OCI-LY1 (cell line): Measurements from ENCODE around the gene ZNF385C.

Experiments used
- H2AFZ ChIP-seq: fragments of 200-600 bp; sonication (generic), shearing (Covaris generic); 2 replicates; pipeline ENCODE4 v1.6.0; 2014; ENCODE audit warnings: antibody characterized with exemption, mild to moderate bottlenecking, low read length
- H3F3A ChIP-seq: fragments of 200-600 bp; sonication (generic), shearing (Covaris generic); 2 replicates; pipeline ENCODE4 v1.6.0; 2014; ENCODE audit warnings: mild to moderate bottlenecking, antibody characterized with exemption, low read length, moderate library complexity; ENCODE audit not compliant: insufficient read depth
- H3K27ac ChIP-seq: fragments of 200-600 bp; sonication (generic); 2 replicates; pipeline ENCODE4 v1.5.1; 2014; ENCODE audit warnings: low read length, mixed run types, mild to moderate bottlenecking, low read depth; ENCODE audit not compliant: poor library complexity, severe bottlenecking
- H3K27me3 ChIP-seq: fragments of 200-600 bp; sonication (generic); 2 replicates; pipeline ENCODE4 v1.6.0; 2014; ENCODE audit warnings: antibody characterized with exemption, mild to moderate bottlenecking, low read length, moderate library complexity; ENCODE audit not compliant: insufficient read depth
- H3K36me3 ChIP-seq: fragments of 200-600 bp; sonication (generic); 2 replicates; pipeline ENCODE4 v1.6.1; 2014; ENCODE audit warnings: mild to moderate bottlenecking, antibody characterized with exemption, low read length, moderate library complexity, mixed read lengths; ENCODE audit not compliant: insufficient read depth
- H3K4me1 ChIP-seq: fragments of 200-600 bp; sonication (generic); 2 replicates; pipeline ENCODE4 v1.5.1; 2014; ENCODE audit warnings: mild to moderate bottlenecking, low read length, moderate library complexity; ENCODE audit not compliant: insufficient read depth, severe bottlenecking
- H3K4me2 ChIP-seq: fragments of 200-600 bp; sonication (generic), shearing (Covaris generic); 2 replicates; pipeline ENCODE4 v1.6.1; 2014; ENCODE audit warnings: low read length
- H3K4me3 ChIP-seq: fragments of 200-600 bp; sonication (generic); 2 replicates; pipeline ENCODE4 v1.5.1; 2014; ENCODE audit warnings: low read length, low read depth, mild to moderate bottlenecking, mixed read lengths; ENCODE audit not compliant: poor library complexity, severe bottlenecking
- H3K79me2 ChIP-seq: fragments of 200-600 bp; shearing (Covaris generic); 2 replicates; pipeline ENCODE4 v1.6.1; 2016; ENCODE audit warnings: mixed run types, low read length, mixed read lengths; ENCODE audit not compliant: insufficient read depth
- H3K9ac ChIP-seq: fragments of 200-600 bp; sonication (generic), shearing (Covaris generic); 2 replicates; pipeline ENCODE4 v1.6.1; 2014; ENCODE audit warnings: mild to moderate bottlenecking, low read length, mixed read lengths
- H3K9me2 ChIP-seq: fragments of 200-600 bp; sonication (generic), shearing (Covaris generic); 2 replicates; pipeline ENCODE4 v1.6.1; 2014; ENCODE audit warnings: low read depth, mild to moderate bottlenecking, low read length, mixed read lengths
- H3K9me3 ChIP-seq: fragments of 200-600 bp; shearing (Covaris generic); 2 replicates; pipeline ENCODE4 v1.6.1; 2014; ENCODE audit warnings: low read length, mixed read lengths
- H4K20me1 ChIP-seq: fragments of 200-600 bp; sonication (generic), shearing (Covaris generic); 2 replicates; pipeline ENCODE4 v1.6.0; 2016; ENCODE audit warnings: mild to moderate bottlenecking, low read length; ENCODE audit not compliant: insufficient read depth
- EZH2 ChIP-seq: fragments of 200-600 bp; sonication (generic), shearing (Covaris generic); IDR thresholded peaks from 2 replicates; pipeline ENCODE4 v1.8.0; 2017; ENCODE audit warnings: borderline replicate concordance, mixed run types, mild to moderate bottlenecking, antibody characterized with exemption, low read length, moderate library complexity, mixed read lengths
- TF ChIP-seq, protein P1 (sequence below): fragments of 200-600 bp; sonication (generic), shearing (Covaris generic); IDR thresholded peaks from 2 replicates; pipeline ENCODE4 v1.5.1; 2017; ENCODE audit warnings: mild to moderate bottlenecking, antibody characterized with exemption, low read length, moderate library complexity, mixed read lengths

Gene ZNF385C

DNA sequence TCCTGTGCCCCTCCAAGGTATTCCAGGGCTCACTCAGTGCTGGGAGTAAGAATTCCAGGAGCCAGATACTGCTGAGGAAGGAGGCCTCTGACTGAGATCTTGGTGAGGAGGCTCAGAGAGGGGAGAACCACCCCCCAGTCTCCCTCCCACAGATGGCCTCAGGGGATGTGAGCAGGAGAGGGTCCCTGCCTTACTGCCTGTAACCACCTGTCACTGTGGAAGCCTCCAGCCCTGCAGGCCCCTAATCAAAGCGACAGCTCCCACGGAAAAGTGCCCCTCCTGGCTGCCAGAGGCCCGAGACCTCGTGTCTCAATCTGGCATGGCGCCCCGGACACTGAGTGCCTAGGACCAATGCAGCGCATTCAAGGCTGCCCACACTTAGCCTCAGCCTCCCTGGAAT lies 40.2 kb downstream of the ZNF385C start:
- Histone ChIP-seq H3K4me3 (no peak overlapping the region), H3K4me2 (no peak overlapping the region), H3K9ac (no peak overlapping the region), H2AFZ (no peak overlapping the region), H3K27ac (no peak overlapping the region), H3K9me2 (no peaks in the 10 kb centered on the region), H3K79me2 (no peaks in the 10 kb centered on the region), H3K27me3 (peaks cover 27% of the 10 kb centered on the region), H3K9me3 (no peaks in the 10 kb centered on the region), H3K4me1 (no peaks in the 10 kb centered on the region), H3K36me3 (no peaks in the 10 kb centered on the region; the same call in 1 of the 2 replicates), H3F3A (no peaks in the 10 kb centered on the region), H4K20me1 (no peaks in the 10 kb centered on the region)
- TF ChIP-seq, protein P1, sequence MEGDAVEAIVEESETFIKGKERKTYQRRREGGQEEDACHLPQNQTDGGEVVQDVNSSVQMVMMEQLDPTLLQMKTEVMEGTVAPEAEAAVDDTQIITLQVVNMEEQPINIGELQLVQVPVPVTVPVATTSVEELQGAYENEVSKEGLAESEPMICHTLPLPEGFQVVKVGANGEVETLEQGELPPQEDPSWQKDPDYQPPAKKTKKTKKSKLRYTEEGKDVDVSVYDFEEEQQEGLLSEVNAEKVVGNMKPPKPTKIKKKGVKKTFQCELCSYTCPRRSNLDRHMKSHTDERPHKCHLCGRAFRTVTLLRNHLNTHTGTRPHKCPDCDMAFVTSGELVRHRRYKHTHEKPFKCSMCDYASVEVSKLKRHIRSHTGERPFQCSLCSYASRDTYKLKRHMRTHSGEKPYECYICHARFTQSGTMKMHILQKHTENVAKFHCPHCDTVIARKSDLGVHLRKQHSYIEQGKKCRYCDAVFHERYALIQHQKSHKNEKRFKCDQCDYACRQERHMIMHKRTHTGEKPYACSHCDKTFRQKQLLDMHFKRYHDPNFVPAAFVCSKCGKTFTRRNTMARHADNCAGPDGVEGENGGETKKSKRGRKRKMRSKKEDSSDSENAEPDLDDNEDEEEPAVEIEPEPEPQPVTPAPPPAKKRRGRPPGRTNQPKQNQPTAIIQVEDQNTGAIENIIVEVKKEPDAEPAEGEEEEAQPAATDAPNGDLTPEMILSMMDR, result no peak
- no peak for TF ChIP-seq EZH2

DNA sequence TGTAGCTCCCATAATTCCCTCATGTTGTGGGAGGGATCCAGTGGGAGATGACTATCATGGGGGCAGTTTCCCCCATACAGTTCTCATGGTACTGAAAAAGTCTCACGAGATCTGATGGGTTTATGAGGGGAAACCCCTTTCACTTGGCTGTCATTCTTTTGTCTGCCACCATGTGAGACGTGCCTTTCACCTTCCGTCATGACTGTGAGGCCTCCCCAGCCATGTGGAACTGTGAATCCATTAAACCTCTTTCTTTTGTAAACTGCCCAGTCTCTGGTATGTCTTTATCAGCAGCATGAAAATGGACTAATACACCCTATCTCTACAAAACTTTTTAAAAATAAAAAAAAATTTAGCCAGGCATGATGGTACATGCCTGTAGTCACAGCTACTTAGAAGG lies 41.6 kb downstream of the ZNF385C start:
- TF ChIP-seq EZH2, result no peak
- TF ChIP-seq, protein P1, result no peak
- no peak overlapping the region for H3K4me2 ChIP-seq
- no peaks in the 10 kb centered on the region for H3K79me2 ChIP-seq
- H3K4me3 ChIP-seq, result no peak overlapping the region
- no peaks in the 10 kb centered on the region for H3K4me1 ChIP-seq
- no peaks in the 10 kb centered on the region for H3F3A ChIP-seq
- H3K9me3 ChIP-seq, result no peaks in the 10 kb centered on the region
- no peaks in the 10 kb centered on the region for H3K9me2 ChIP-seq
- H3K27me3 ChIP-seq, result peaks cover 22% of the 10 kb centered on the region
- H4K20me1 ChIP-seq, result no peaks in the 10 kb centered on the region
- no peak overlapping the region for H3K9ac ChIP-seq
- no peak overlapping the region for H3K27ac ChIP-seq
- H2AFZ ChIP-seq, result no peak overlapping the region
- H3K36me3 ChIP-seq, result no peaks in the 10 kb centered on the region; the same call in 1 of the 2 replicates

DNA sequence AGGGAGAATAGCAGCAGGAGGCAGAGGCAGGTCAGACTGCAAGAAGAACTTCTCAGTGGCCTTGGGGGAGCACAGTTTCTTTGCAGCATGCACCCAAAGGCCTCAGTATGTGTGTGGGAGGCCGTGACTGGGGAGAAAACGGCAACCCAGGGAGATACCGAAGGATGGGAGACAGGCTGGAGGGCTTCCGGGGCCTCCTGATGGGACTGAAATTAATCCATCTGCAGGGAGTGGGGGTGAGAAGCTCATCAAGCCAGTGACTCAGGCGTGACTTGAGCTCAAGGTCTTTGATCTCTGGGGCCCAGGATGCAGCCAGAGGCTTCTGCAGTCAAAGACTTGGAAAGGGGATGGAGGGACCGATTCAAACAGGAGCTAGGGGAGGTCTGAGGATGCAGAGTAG lies 42.8 kb downstream of the ZNF385C start:
- no peak overlapping the region for H3K4me3 ChIP-seq
- no peak overlapping the region for H3K4me2 ChIP-seq
- H2AFZ ChIP-seq, result no peak overlapping the region
- H3K27ac ChIP-seq, result no peak overlapping the region
- H3K27me3 ChIP-seq, result peaks cover 27% of the 10 kb centered on the region
- no peaks in the 10 kb centered on the region for H3K4me1 ChIP-seq
- H3K9me2 ChIP-seq, result no peaks in the 10 kb centered on the region
- H3K79me2 ChIP-seq, result no peaks in the 10 kb centered on the region
- H3K9ac ChIP-seq, result no peak overlapping the region
- no peaks in the 10 kb centered on the region; the same call in 1 of the 2 replicates for H3K36me3 ChIP-seq
- H3K9me3 ChIP-seq, result no peaks in the 10 kb centered on the region
- H4K20me1 ChIP-seq, result no peaks in the 10 kb centered on the region
- TF ChIP-seq, protein P1, result no peak
- TF ChIP-seq EZH2, result no peak
- no peaks in the 10 kb centered on the region for H3F3A ChIP-seq
